Mucosa of rectum (tissue), 2 donors: ENCODE data around the gene SPTBN4.
"Not testable (repeated sequence)": the region's sequence is repeated elsewhere in the genome, so short reads cannot be mapped to it uniquely, and the experiment has no call there.

Experiments
- H3K27ac ChIP-seq, 2 donors: one replicate each; pipeline ENCODE4 v1.7.0; 2013; ENCODE audit warnings: inconsistent platforms in 2 of 2, low read depth in 2 of 2, low read length in 2 of 2
- H3K27me3 ChIP-seq, 2 donors: one replicate each; pipeline ENCODE4 v1.7.0; 2013; ENCODE audit warnings: low read length in 2 of 2; ENCODE audit not compliant: control insufficient read depth in 2 of 2, insufficient read depth in 2 of 2
- H3K36me3 ChIP-seq, 2 donors: one replicate each; pipeline ENCODE4 v1.7.0; 2013; ENCODE audit warnings: low read length in 2 of 2; ENCODE audit not compliant: control insufficient read depth in 2 of 2, insufficient read depth in 2 of 2
- H3K4me1 ChIP-seq, 2 donors: one replicate each; pipeline ENCODE4 v1.7.0; 2013; ENCODE audit warnings: low read length in 2 of 2, mild to moderate bottlenecking in 1 of 2; ENCODE audit not compliant: control insufficient read depth in 2 of 2, insufficient read depth in 2 of 2
- H3K4me3 ChIP-seq, 2 donors: one replicate each; pipeline ENCODE4 v1.7.0; 2013; ENCODE audit warnings: low read length in 2 of 2
- H3K9ac ChIP-seq, 2 donors: one replicate each; pipeline ENCODE4 v1.7.0; 2013; ENCODE audit warnings: low read length in 2 of 2, low read depth in 1 of 2, mild to moderate bottlenecking in 1 of 2
- H3K9me3 ChIP-seq, 2 donors: one replicate each; pipeline ENCODE4 v1.7.0; 2013; ENCODE audit warnings: low read length in 2 of 2; ENCODE audit not compliant: control insufficient read depth in 2 of 2
- donor health status: healthy.
- donor health status: Normal muscosa, but diverticular disease.

SPTBN4 gene

DNA sequence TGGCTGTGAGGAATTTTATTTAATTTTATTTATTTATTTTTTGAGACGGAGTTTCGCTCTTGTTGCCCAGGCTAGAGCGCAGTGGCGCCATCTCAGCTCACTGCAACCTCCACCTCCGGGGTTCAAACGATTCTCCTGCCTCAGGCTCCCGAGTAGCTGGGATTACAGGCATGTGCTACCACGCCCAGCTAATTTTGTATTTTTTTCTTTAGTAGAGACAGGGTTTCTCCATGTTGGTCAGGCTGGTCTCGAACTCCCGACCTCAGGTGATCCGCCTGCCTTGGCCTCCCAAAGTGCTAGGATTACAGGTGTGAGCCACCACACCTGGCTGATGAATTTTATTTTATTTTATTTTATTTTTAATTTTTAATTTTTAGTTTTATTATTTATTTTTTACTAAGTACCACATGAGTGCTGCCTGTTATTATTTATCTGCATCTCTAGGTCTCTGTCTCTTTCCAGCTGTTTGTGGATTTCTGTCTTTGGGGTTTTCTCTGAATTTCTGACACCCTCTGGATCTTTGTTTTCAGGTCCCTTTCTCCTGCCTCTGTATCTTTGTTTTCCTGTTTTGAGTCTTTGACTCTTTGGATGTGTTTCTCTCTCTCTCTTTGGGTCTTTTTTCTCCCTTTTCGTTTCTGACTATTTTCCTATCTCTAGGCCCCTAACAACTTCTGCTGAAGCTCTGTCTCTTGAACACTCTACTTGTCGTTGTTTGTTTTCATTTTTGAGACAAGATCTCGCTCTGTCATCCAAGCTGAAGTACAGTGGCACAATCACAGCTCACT lies 157.8 kb downstream of the SPTBN4 start:
- H3K36me3 ChIP-seq, result peaks cover 31 to 39% of the 10 kb centered on the region in 2 donors
- not testable (repeated sequence) for H3K9ac ChIP-seq

DNA sequence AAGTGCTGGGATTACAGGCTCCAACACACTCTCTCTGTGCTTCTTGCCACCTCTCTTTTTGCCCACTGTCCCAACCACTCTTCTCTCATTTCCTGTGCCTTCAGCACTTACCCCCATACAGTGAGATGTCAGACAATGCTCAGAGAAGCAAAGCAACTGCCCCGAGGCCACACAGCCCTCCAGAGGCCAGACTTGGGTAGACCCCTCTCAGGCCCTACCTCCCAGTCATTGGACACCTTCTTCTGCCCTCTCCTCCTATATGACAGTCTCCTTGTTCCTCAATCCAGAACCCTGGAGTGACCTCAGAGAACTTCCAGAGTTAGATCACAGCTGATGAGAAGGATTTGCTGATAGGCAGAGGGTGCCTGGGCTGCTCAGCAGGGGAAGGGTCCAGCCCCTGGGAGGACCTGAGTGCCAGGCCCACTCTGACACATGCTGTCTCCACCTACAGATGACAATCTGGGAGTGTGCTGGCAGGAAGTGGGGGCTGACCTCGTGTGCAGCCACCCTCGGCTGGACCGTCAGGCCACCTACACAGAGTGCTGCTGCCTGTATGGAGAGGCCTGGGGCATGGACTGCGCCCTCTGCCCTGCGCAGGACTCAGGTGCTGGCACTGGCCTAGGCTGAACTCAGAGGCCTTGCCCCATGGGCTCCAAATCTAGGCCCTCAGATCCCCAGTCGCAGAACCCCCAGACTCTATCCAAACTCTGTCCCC lies 158.8 kb downstream of the SPTBN4 start:
- no peak overlapping the region for H3K9ac ChIP-seq
- no peaks in the 10 kb centered on the region for H3K27me3 ChIP-seq
- peaks cover 31 to 32% of the 10 kb centered on the region in 2 donors for H3K36me3 ChIP-seq
- no peaks in the 10 kb centered on the region for H3K9me3 ChIP-seq
- no peaks in the 10 kb centered on the region for H3K4me1 ChIP-seq
- no peak overlapping the region for H3K27ac ChIP-seq
- H3K4me3 ChIP-seq, result no peak overlapping the region

More for the DNA sequence above, 157.8 kb downstream of the SPTBN4 start:
- H3K4me3 ChIP-seq, H3K9me3 ChIP-seq, H3K27me3 ChIP-seq, H3K27ac ChIP-seq, H3K4me1 ChIP-seq: not testable (repeated sequence)
